ENCODE data around the gene PTDSS2. TPM values are rescaled to one million over a fixed set of nuclear protein-coding genes. Genes with fewer than 3 reads are reported as not detected.

The PTDSS2 gene
- total and polyA plus RNA-seq, 2 of the 13 experiments (the other 11 are each of a cell fraction or from before 2014, with no cell fraction given), result 21.7 to 26.4 TPM

- TF ChIP-seq SRSF9 (IDR thresholded peaks at IDR 0.05; ENCODE audit: borderline replicate concordance, insufficient read depth, low read depth, low read length, poor library complexity, severe bottlenecking) (no peak), ZNF562 (CRISPR knock-in tag; IDR thresholded peaks at IDR 0.05; ENCODE audit: borderline replicate concordance) (no peak), ZNF207 (IDR thresholded peaks at IDR 0.05; ENCODE audit: borderline replicate concordance) (no peak), KLF12 (CRISPR knock-in tag; IDR thresholded peaks at IDR 0.05; ENCODE audit: borderline replicate concordance) (no peak), ZFP36L2 (CRISPR knock-in tag; IDR thresholded peaks at IDR 0.05) (no peak), ZNF431 (CRISPR knock-in tag; IDR thresholded peaks at IDR 0.05; ENCODE audit: borderline replicate concordance, low read depth) (no peak), ZNF772 (CRISPR knock-in tag; IDR thresholded peaks at IDR 0.05) (peak; percentile 62), NFE2L1 (CRISPR knock-in tag; IDR thresholded peaks at IDR 0.05; ENCODE audit: borderline replicate concordance) (no peak), CERS6 (CRISPR knock-in tag; IDR thresholded peaks at IDR 0.05) (no peak), ZFP62 (CRISPR knock-in tag; IDR thresholded peaks at IDR 0.05) (no peak), DZIP1 (CRISPR knock-in tag; IDR thresholded peaks at IDR 0.05) (no peak), PAXIP1 (CRISPR knock-in tag; conservative IDR thresholded peaks at IDR 0.05) (peak; percentile 32), ZNF816 (CRISPR knock-in tag; IDR thresholded peaks at IDR 0.05; ENCODE audit: borderline replicate concordance) (peak; percentile 91), GTF3A (CRISPR knock-in tag; conservative IDR thresholded peaks at IDR 0.05) (0 out of 2 replicates have a peak, but pooled peaks have one; percentile 52), USF2 (IDR thresholded peaks at IDR 0.05; ENCODE audit: low read depth, low read length) (peak; percentile 83), USF2 (CRISPR knock-in tag; IDR thresholded peaks at IDR 0.05; ENCODE audit: borderline replicate concordance) (peak; percentile 85), KDM6A (CRISPR knock-in tag; IDR thresholded peaks at IDR 0.05; ENCODE audit: low read depth) (no peak), RBM39 (IDR thresholded peaks at IDR 0.05; ENCODE audit: low read depth, low read length, poor library complexity, severe bottlenecking) (peak; percentile 50), ZNF44 (CRISPR knock-in tag; IDR thresholded peaks at IDR 0.05) (no peak), SP2 (CRISPR knock-in tag; IDR thresholded peaks at IDR 0.05) (no peak)
These were observed 68.6 kb downstream of the PTDSS2 start (continued) for GRCh38 chr11:518463-519202.
